ENCODE measurements around the gene MB. TPM values are rescaled to one million over a fixed set of nuclear protein-coding genes. Genes with fewer than 3 reads are reported as not detected.

MB gene
- polyA plus RNA-seq, 1 donor (not counting 4 experiments of a cell fraction or from before 2014, with no cell fraction given), result not detected

DNA sequence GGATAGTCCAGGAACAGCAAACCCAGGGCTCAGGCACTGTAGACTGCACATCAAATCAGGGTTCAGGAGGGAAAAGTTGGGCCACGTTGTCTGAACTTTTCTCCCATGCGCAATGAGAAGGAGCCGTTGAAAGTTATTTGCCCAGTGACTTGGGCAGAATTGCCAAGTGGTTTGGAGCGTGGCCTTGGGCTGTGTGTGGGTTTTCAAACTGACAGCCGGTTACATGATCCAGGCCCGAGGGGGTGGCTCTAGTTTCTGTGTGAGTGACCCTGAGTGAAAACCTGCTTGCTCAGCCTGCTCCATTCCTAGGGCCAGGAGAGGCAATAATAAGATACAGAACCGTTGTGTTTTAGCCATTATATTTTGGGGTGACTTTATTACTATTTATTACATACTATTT, 20.3 kb downstream of the MB start:
- Histone ChIP-seq H3K4me2 (ENCODE audit: control insufficient read depth, extremely low read depth, insufficient read depth, low read depth, low read length) (no peak overlapping the region), H3K36me3 (ENCODE audit: control insufficient read depth in 2 of 2, extremely low read depth in 1 of 2, insufficient read depth in 2 of 2, low read length in 2 of 2) (no peaks in the 10 kb centered on the region), H3K27ac (ENCODE audit: control insufficient read depth, insufficient read depth, low read length) (no peak overlapping the region), H3K4me3 (ENCODE audit: control insufficient read depth in 2 of 3, extremely low read depth in 1 of 3, insufficient read depth in 2 of 3, low read depth in 1 of 3, low read length in 3 of 3) (no peak overlapping the region), H3K79me2 (ENCODE audit: control insufficient read depth, insufficient read depth, low read length) (no peaks in the 10 kb centered on the region), H3K27me3 (ENCODE audit: control insufficient read depth, extremely low read depth, insufficient read depth, low read length) (no peaks in the 10 kb centered on the region), H2AFZ (ENCODE audit: control insufficient read depth, low read length) (no peak overlapping the region), H3K9me3 (ENCODE audit: control insufficient read depth, low read depth, low read length) (no peaks in the 10 kb centered on the region), H3K9me1 (ENCODE audit: control insufficient read depth, extremely low read depth, insufficient read depth, low read length) (no peaks in the 10 kb centered on the region), H4K20me1 (ENCODE audit: control insufficient read depth, extremely low read depth, insufficient read depth, low read length) (no peaks in the 10 kb centered on the region), H3K4me1 (ENCODE audit: control insufficient read depth, extremely low read depth, insufficient read depth, low read length) (no peaks in the 10 kb centered on the region), H3K9ac (ENCODE audit: control insufficient read depth, extremely low read depth, insufficient read depth, low read length) (no peak overlapping the region)
- no peak for TF ChIP-seq EZH2 (IDR thresholded peaks at IDR 0.05; ENCODE audit: low read length)
- no peak for TF ChIP-seq CTCF (optimal IDR thresholded peaks at IDR 0.05 in 1 of 3, IDR thresholded peaks at IDR 0.05 in 1 of 3, conservative IDR thresholded peaks at IDR 0.05 in 1 of 3; ENCODE audit: extremely low read depth in 1 of 3, insufficient read depth in 2 of 3, low read length in 3 of 3)
- dilution Hi-C loops (cut with MboI; ENCODE audit: extremely low pct_ligation_motif_present, low sequenced_read_pairs), result no loop called here
- DNase-seq (ENCODE audit: low read depth, low spot score) (no peak), FAIRE-seq (no peak)

DNA sequence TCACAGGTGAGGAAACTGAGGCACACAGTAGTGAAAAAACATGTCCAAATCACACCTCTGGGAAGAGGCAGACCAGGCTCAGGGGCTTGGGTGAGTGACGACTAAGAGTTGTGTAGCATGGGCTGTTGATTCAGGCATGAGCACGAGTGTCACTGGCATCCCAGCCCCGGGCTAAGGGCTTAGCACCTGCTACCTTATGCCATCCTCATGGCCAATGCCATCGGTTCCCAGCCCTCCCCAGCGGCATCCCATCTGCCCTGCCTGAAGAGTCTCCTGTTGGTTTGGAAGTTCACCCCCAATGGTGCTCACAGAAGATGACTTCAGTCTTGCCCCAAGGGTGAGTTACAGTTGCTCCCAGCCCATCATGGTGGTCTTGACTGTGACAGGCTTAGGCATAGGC, 22.4 kb downstream of the MB start:
- Histone ChIP-seq H3K36me3 (ENCODE audit: control insufficient read depth in 2 of 2, extremely low read depth in 1 of 2, insufficient read depth in 2 of 2, low read length in 2 of 2) (no peaks in the 10 kb centered on the region), H3K4me1 (ENCODE audit: control insufficient read depth, extremely low read depth, insufficient read depth, low read length) (no peaks in the 10 kb centered on the region), H3K9me3 (ENCODE audit: control insufficient read depth, low read depth, low read length) (no peaks in the 10 kb centered on the region), H3K4me2 (ENCODE audit: control insufficient read depth, extremely low read depth, insufficient read depth, low read depth, low read length) (no peak overlapping the region), H3K27me3 (ENCODE audit: control insufficient read depth, extremely low read depth, insufficient read depth, low read length) (no peaks in the 10 kb centered on the region), H3K79me2 (ENCODE audit: control insufficient read depth, insufficient read depth, low read length) (no peaks in the 10 kb centered on the region), H4K20me1 (ENCODE audit: control insufficient read depth, extremely low read depth, insufficient read depth, low read length) (no peaks in the 10 kb centered on the region), H2AFZ (ENCODE audit: control insufficient read depth, low read length) (no peak overlapping the region), H3K4me3 (ENCODE audit: control insufficient read depth in 2 of 3, extremely low read depth in 1 of 3, insufficient read depth in 2 of 3, low read depth in 1 of 3, low read length in 3 of 3) (no peak overlapping the region), H3K9me1 (ENCODE audit: control insufficient read depth, extremely low read depth, insufficient read depth, low read length) (no peaks in the 10 kb centered on the region), H3K27ac (ENCODE audit: control insufficient read depth, insufficient read depth, low read length) (no peak overlapping the region), H3K9ac (ENCODE audit: control insufficient read depth, extremely low read depth, insufficient read depth, low read length) (no peak overlapping the region)
- FAIRE-seq, result no peak
- dilution Hi-C loops (cut with MboI; ENCODE audit: extremely low pct_ligation_motif_present, low sequenced_read_pairs), result no loop called here
- no peak for TF ChIP-seq CTCF (optimal IDR thresholded peaks at IDR 0.05 in 1 of 3, IDR thresholded peaks at IDR 0.05 in 1 of 3, conservative IDR thresholded peaks at IDR 0.05 in 1 of 3; ENCODE audit: extremely low read depth in 1 of 3, insufficient read depth in 2 of 3, low read length in 3 of 3)
- TF ChIP-seq EZH2 (IDR thresholded peaks at IDR 0.05; ENCODE audit: low read length), result no peak
- no peak for DNase-seq (ENCODE audit: low read depth, low spot score)

All from keratinocyte (primary cell).